Stimulated activated CD4-positive, alpha-beta T cell treated with anti-CD3 and anti-CD28 coated beads, TNF-alpha, amount 100 ng/mL, for 1 hour (primary cell): ENCODE data around the gene IRF4.
"Not testable (repeated sequence)": the region's sequence is repeated elsewhere in the genome, so short reads cannot be mapped to it uniquely, and the experiment has no call there.

ENCODE experiments used
- DNase-seq, 3 donors: peaks; one replicate each; pipeline ENCODE4 v3.0.0-alpha.2; 2020; ENCODE audit warnings: low read depth in 3 of 3, low spot score in 1 of 3

Gene IRF4

GRCh38 chr6:366389-367297 is 24.9 kb upstream of the IRF4 start:
- no peak for DNase-seq

- no peak for DNase-seq
These were observed 24.2 kb upstream of the IRF4 start for GRCh38 chr6:367298-367794.

- no peak for DNase-seq
These were observed 23.5 kb upstream of the IRF4 start for GRCh38 chr6:367891-368630.

GRCh38 chr6:369559-370431 is 21.8 kb upstream of the IRF4 start:
- no peak for DNase-seq

- no peak for DNase-seq
These were observed 21.0 kb upstream of the IRF4 start for GRCh38 chr6:370555-370954.

GRCh38 chr6:371851-372250 is 19.7 kb upstream of the IRF4 start:
- not testable (repeated sequence) for DNase-seq

GRCh38 chr6:372336-372911 is 19.1 kb upstream of the IRF4 start:
- DNase-seq, result no peak

- no peak for DNase-seq
These were observed 18.5 kb upstream of the IRF4 start for GRCh38 chr6:373031-373430.

- no peak for DNase-seq
These were observed 17.5 kb upstream of the IRF4 start for GRCh38 chr6:373773-374724.

GRCh38 chr6:374956-375355 is 16.6 kb upstream of the IRF4 start:
- no peak for DNase-seq

- no peak for DNase-seq
These were observed 14.5 kb upstream of the IRF4 start for GRCh38 chr6:376827-377640.

GRCh38 chr6:377641-378020 is 13.9 kb upstream of the IRF4 start:
- DNase-seq, result not testable (repeated sequence)

- DNase-seq, result no peak
These were observed 13.2 kb upstream of the IRF4 start for GRCh38 chr6:378090-378957.

GRCh38 chr6:378958-379409 is 12.6 kb upstream of the IRF4 start:
- DNase-seq, result no peak

GRCh38 chr6:379410-380181 is 12.0 kb upstream of the IRF4 start:
- no peak for DNase-seq

- DNase-seq, result no peak
These were observed 11.0 kb upstream of the IRF4 start for GRCh38 chr6:380234-381218.
